NCI-H1105 (cell line): ENCODE results near the gene ZNF184.

Experiments used
- DNase-seq: peaks from one replicate; lab custom pipeline; 2025; lab: John Stamatoyannopoulos, UW

ZNF184 gene

GRCh38 chr6:27479319-27480182 lies 6.6 kb upstream of the ZNF184 start:
- DNase-seq, result peak; percentile 83

GRCh38 chr6:27478706-27479318 lies 5.9 kb upstream of the ZNF184 start:
- DNase-seq, result peak; percentile 78

GRCh38 chr6:27478141-27478705 lies 5.3 kb upstream of the ZNF184 start:
- no peak for DNase-seq

GRCh38 chr6:27477318-27478013 lies 4.6 kb upstream of the ZNF184 start:
- no peak for DNase-seq

GRCh38 chr6:27476090-27476489 lies 3.2 kb upstream of the ZNF184 start:
- DNase-seq, result no peak

- no peak for DNase-seq
These were observed 1.8 kb upstream of the ZNF184 start for GRCh38 chr6:27474672-27475071.

- DNase-seq, result no peak
These were observed 1.2 kb upstream of the ZNF184 start for GRCh38 chr6:27474172-27474465.

- peak; percentile 70 for DNase-seq
These were observed 706 bp downstream of the ZNF184 start for GRCh38 chr6:27472182-27472616.

- DNase-seq, result no peak
These were observed 1.4 kb downstream of the ZNF184 start for GRCh38 chr6:27471365-27472115.

- DNase-seq, result no peak
These were observed 2.9 kb downstream of the ZNF184 start for GRCh38 chr6:27470023-27470422.

GRCh38 chr6:27468334-27468733 lies 4.6 kb downstream of the ZNF184 start:
- no peak for DNase-seq

GRCh38 chr6:27452496-27452897 lies 20.4 kb downstream of the ZNF184 start:
- no peak for DNase-seq

GRCh38 chr6:27451660-27452390 lies 21.1 kb downstream of the ZNF184 start:
- no peak for DNase-seq

- DNase-seq, result no peak
These were observed 24.4 kb downstream of the ZNF184 start for GRCh38 chr6:27448456-27448855.

GRCh38 chr6:27442932-27443331 lies 30.0 kb downstream of the ZNF184 start:
- DNase-seq, result no peak

GRCh38 chr6:27441001-27441400 lies 31.9 kb downstream of the ZNF184 start:
- no peak for DNase-seq

- no peak for DNase-seq
These were observed 33.5 kb downstream of the ZNF184 start for GRCh38 chr6:27439371-27439770.

- no peak for DNase-seq
These were observed 39.2 kb downstream of the ZNF184 start for GRCh38 chr6:27433714-27434113.

GRCh38 chr6:27428966-27429365 lies 43.9 kb downstream of the ZNF184 start:
- no peak for DNase-seq

- DNase-seq, result no peak
These were observed 44.4 kb downstream of the ZNF184 start for GRCh38 chr6:27428502-27428901.

- DNase-seq, result no peak
These were observed 46.8 kb downstream of the ZNF184 start for GRCh38 chr6:27426045-27426620.
